Astrocyte of the cerebellum (primary cell): ENCODE measurements around the gene MYLK.

Experiments used
- DNase-seq: peaks from one replicate; pipeline ENCODE4 v3.0.0-alpha.2; 2011; ENCODE audit warnings: low read depth
- H3K4me3 ChIP-seq: 2 replicates; pipeline ENCODE4 v1.5.1; 2011; ENCODE audit warnings: mild to moderate bottlenecking, low read depth, low read length, moderate library complexity
- CTCF ChIP-seq: IDR thresholded peaks from 2 replicates; pipeline ENCODE4 v1.5.1; 2012; ENCODE audit warnings: low read length, low read depth, moderate library complexity, mild to moderate bottlenecking; ENCODE audit errors: missing control alignments
- in situ Hi-C: cut with HindIII; loops from 2 replicates; pipeline ENCODE4 v1.10.0; 2017; ENCODE audit warnings: low sequenced_read_pairs

MYLK gene

GRCh38 chr3:123802007-123802625 is 82.0 kb downstream of the MYLK start:
- in situ Hi-C loops: no loop called here

GRCh38 chr3:123801474-123801873 is 82.7 kb downstream of the MYLK start:
- no peak for TF ChIP-seq CTCF
- H3K4me3 ChIP-seq: no peak overlapping the region
- in situ Hi-C loops: no loop called here
- DNase-seq: no peak

More at GRCh38 chr3:123802007-123802625, 82.0 kb downstream of the MYLK start:
- no peak overlapping the region for H3K4me3 ChIP-seq
- no peak for DNase-seq
- no peak for TF ChIP-seq CTCF

- no peak for TF ChIP-seq CTCF
- no peak for DNase-seq
- H3K4me3 ChIP-seq: peak overlapping the region; percentile 34
- in situ Hi-C loops: no loop called here
These were observed 83.8 kb downstream of the MYLK start for GRCh38 chr3:123800362-123800682.

- in situ Hi-C loops: no loop called here
- peak; percentile 53 for DNase-seq
- no peak for TF ChIP-seq CTCF
- H3K4me3 ChIP-seq: peak overlapping the region; percentile 34
These were observed 84.4 kb downstream of the MYLK start for GRCh38 chr3:123799544-123800361.

- H3K4me3 ChIP-seq: no peak overlapping the region
- DNase-seq: no peak
- TF ChIP-seq CTCF: no peak
- in situ Hi-C loops: no loop called here
These were observed 85.6 kb downstream of the MYLK start for GRCh38 chr3:123798550-123798949.

- no peak for DNase-seq
- in situ Hi-C loops: no loop called here
- no peak for TF ChIP-seq CTCF
- H3K4me3 ChIP-seq: no peak overlapping the region
These were observed 88.5 kb downstream of the MYLK start for GRCh38 chr3:123795471-123796251.
